GM18951 (cell line): Measurements from ENCODE around the gene MIB2.
"Not testable (repeated sequence)": the region's sequence is repeated elsewhere in the genome, so short reads cannot be mapped to it uniquely, and the experiment has no call there.

Experiments used
- POLR2A ChIP-seq: IDR thresholded peaks from 4 replicates; pipeline ENCODE4 v1.6.1; 2011; ENCODE audit warnings: mild to moderate bottlenecking; ENCODE audit not compliant: insufficient read length, insufficient read depth; ENCODE audit errors: extremely low read depth
- in situ Hi-C: fragments of 300-500 bp; cut with MboI; formaldehyde crosslinking; loops from one replicate; pipeline ENCODE4 v1.12.0; 2022; ENCODE audit warnings: low sequenced_read_pairs, mixed read lengths, inconsistent platforms; ENCODE audit not compliant: unreplicated experiment

MIB2 gene

GRCh38 chr1:1672181-1672965, 57.1 kb downstream of the MIB2 start:
- in situ Hi-C loops = loop anchor here (5.0 kb wide), 1 partner anchor 65 kb away; no protein-coding TSS in a partner anchor
- no peak for TF ChIP-seq POLR2A

GRCh38 chr1:1674806-1675205, 59.5 kb downstream of the MIB2 start:
- in situ Hi-C loops = loop anchor here (5.0 kb wide), 1 partner anchor 62 kb away; no protein-coding TSS in a partner anchor

- in situ Hi-C loops = not testable (repeated sequence)
These were observed 59.9 kb downstream of the MIB2 start for GRCh38 chr1:1675218-1675617.

GRCh38 chr1:1676087-1676486, 60.8 kb downstream of the MIB2 start:
- in situ Hi-C loops = not testable (repeated sequence)

- TF ChIP-seq POLR2A = peak; percentile 56
These were observed 62.6 kb downstream of the MIB2 start for GRCh38 chr1:1677718-1678580.

GRCh38 chr1:1678581-1679380, 63.5 kb downstream of the MIB2 start:
- TF ChIP-seq POLR2A = no peak
- in situ Hi-C loops = no loop called here

More at GRCh38 chr1:1677718-1678580, 62.6 kb downstream of the MIB2 start:
- in situ Hi-C loops = no loop called here
